Neural cell (in vitro differentiated cells): Measurements from ENCODE around the gene C20orf202.

ENCODE experiments used
- EP300 ChIP-seq: fragments of 450-650 bp; conservative IDR thresholded peaks from 2 replicates; pipeline ENCODE4 v1.6.1; 2014; ENCODE audit warnings: antibody characterized with exemption, mild to moderate bottlenecking, moderate library complexity; ENCODE audit not compliant: poor library complexity, severe bottlenecking
- EZH2 ChIP-seq: fragments of 200-600, 300-800 bp; shearing (Covaris generic), sonication (generic); IDR thresholded peaks from 2 replicates; pipeline ENCODE4 v1.6.1; 2014; ENCODE audit warnings: antibody characterized with exemption, low read length, borderline replicate concordance, mild to moderate bottlenecking; ENCODE audit not compliant: insufficient read depth, poor library complexity, severe bottlenecking
- TAF1 ChIP-seq: IDR thresholded peaks from 2 replicates; pipeline ENCODE4 v1.6.1; 2012; ENCODE audit warnings: low read depth
- TF ChIP-seq, protein P1 (sequence below): fragments of 450-650 bp; IDR thresholded peaks from 2 replicates; pipeline ENCODE4 v1.5.1; 2014; ENCODE audit warnings: antibody characterized with exemption, mild to moderate bottlenecking, moderate library complexity; ENCODE audit not compliant: poor library complexity, severe bottlenecking
- TF ChIP-seq, protein P2 (sequence below): IDR thresholded peaks from 2 replicates; pipeline ENCODE4 v1.6.1; 2012; ENCODE audit warnings: borderline replicate concordance

DNA sequence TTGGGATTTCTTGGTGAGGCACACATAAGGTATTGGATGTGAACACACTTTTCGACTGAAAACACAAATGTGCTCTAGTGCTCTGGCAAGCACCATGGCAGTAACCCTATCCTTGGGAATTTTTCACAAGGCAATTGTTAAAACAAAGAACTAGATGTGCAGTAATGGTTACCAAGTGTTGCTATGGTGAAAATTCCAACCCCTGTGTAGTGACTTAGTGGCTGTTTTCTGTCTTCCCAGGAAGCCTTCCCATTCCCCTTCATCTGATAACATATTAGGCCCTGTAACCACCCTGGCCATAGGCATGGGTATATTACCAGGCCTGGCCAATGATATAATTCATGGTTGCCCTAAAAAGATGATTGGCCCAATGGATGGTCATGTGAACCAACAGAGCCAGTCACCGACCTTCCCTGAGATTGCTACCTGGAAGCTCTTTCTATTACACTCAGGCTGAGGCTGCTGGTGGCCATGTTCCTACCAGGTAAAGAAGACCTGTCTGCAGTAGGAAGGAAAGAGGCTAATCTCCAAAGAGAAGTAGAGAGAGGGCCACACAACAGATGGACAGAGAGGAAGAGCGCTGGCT, 4.1 kb downstream of the C20orf202 start:
- TF ChIP-seq, protein P1, sequence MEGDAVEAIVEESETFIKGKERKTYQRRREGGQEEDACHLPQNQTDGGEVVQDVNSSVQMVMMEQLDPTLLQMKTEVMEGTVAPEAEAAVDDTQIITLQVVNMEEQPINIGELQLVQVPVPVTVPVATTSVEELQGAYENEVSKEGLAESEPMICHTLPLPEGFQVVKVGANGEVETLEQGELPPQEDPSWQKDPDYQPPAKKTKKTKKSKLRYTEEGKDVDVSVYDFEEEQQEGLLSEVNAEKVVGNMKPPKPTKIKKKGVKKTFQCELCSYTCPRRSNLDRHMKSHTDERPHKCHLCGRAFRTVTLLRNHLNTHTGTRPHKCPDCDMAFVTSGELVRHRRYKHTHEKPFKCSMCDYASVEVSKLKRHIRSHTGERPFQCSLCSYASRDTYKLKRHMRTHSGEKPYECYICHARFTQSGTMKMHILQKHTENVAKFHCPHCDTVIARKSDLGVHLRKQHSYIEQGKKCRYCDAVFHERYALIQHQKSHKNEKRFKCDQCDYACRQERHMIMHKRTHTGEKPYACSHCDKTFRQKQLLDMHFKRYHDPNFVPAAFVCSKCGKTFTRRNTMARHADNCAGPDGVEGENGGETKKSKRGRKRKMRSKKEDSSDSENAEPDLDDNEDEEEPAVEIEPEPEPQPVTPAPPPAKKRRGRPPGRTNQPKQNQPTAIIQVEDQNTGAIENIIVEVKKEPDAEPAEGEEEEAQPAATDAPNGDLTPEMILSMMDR: no peak
- TF ChIP-seq EZH2 (no peak), EP300 (no peak), TAF1 (no peak)
- TF ChIP-seq, protein P2, sequence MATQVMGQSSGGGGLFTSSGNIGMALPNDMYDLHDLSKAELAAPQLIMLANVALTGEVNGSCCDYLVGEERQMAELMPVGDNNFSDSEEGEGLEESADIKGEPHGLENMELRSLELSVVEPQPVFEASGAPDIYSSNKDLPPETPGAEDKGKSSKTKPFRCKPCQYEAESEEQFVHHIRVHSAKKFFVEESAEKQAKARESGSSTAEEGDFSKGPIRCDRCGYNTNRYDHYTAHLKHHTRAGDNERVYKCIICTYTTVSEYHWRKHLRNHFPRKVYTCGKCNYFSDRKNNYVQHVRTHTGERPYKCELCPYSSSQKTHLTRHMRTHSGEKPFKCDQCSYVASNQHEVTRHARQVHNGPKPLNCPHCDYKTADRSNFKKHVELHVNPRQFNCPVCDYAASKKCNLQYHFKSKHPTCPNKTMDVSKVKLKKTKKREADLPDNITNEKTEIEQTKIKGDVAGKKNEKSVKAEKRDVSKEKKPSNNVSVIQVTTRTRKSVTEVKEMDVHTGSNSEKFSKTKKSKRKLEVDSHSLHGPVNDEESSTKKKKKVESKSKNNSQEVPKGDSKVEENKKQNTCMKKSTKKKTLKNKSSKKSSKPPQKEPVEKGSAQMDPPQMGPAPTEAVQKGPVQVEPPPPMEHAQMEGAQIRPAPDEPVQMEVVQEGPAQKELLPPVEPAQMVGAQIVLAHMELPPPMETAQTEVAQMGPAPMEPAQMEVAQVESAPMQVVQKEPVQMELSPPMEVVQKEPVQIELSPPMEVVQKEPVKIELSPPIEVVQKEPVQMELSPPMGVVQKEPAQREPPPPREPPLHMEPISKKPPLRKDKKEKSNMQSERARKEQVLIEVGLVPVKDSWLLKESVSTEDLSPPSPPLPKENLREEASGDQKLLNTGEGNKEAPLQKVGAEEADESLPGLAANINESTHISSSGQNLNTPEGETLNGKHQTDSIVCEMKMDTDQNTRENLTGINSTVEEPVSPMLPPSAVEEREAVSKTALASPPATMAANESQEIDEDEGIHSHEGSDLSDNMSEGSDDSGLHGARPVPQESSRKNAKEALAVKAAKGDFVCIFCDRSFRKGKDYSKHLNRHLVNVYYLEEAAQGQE: no peak
